Subcutaneous adipose tissue (tissue), 4 donors: ENCODE results near the gene RAB12. TPM values are rescaled to one million over a fixed set of nuclear protein-coding genes. Genes with fewer than 3 reads are reported as not detected.

Experiments used
- total RNA-seq, 4 donors: library from RNA; depleted of rRNA; stranded (reverse); fragments of >200 nt; gene quantifications; one replicate each; pipeline ENCODE4 v1.1.0, GENCODE V29; 2016
- TF ChIP-seq, protein P1 (sequence below): fragments of 450-650 bp; IDR thresholded peaks from one replicate; pipeline ENCODE4 v1.5.1; 2016; ENCODE audit warnings: low read depth, mild to moderate bottlenecking, control low read depth, antibody characterized with exemption, moderate library complexity

Gene RAB12
- total RNA-seq, 4 donors from 2014 or later, result 46.7 to 81.0 (median 58.5) TPM

- TF ChIP-seq, protein P1, sequence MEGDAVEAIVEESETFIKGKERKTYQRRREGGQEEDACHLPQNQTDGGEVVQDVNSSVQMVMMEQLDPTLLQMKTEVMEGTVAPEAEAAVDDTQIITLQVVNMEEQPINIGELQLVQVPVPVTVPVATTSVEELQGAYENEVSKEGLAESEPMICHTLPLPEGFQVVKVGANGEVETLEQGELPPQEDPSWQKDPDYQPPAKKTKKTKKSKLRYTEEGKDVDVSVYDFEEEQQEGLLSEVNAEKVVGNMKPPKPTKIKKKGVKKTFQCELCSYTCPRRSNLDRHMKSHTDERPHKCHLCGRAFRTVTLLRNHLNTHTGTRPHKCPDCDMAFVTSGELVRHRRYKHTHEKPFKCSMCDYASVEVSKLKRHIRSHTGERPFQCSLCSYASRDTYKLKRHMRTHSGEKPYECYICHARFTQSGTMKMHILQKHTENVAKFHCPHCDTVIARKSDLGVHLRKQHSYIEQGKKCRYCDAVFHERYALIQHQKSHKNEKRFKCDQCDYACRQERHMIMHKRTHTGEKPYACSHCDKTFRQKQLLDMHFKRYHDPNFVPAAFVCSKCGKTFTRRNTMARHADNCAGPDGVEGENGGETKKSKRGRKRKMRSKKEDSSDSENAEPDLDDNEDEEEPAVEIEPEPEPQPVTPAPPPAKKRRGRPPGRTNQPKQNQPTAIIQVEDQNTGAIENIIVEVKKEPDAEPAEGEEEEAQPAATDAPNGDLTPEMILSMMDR, result no peak
Observed at GRCh38 chr18:8684577-8684976, 75.3 kb downstream of the RAB12 start.

GRCh38 chr18:8685141-8685913, 76.1 kb downstream of the RAB12 start:
- TF ChIP-seq, protein P1, result no peak

DNA sequence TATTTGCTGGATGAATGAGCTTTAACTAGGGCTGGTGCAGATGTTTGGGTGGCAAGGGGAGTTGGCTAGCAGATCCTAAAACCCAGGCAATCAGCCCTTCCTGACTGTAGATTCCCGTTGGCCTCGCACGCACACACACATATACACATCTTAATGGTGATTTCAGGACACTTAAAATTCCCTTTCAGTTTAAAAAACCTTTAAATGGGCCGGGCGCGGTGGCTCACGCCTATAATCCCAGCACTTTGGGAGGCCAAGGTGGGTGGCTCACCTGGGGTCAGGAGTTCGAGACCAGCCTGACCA, 76.6 kb downstream of the RAB12 start:
- TF ChIP-seq, protein P1, result no peak

DNA sequence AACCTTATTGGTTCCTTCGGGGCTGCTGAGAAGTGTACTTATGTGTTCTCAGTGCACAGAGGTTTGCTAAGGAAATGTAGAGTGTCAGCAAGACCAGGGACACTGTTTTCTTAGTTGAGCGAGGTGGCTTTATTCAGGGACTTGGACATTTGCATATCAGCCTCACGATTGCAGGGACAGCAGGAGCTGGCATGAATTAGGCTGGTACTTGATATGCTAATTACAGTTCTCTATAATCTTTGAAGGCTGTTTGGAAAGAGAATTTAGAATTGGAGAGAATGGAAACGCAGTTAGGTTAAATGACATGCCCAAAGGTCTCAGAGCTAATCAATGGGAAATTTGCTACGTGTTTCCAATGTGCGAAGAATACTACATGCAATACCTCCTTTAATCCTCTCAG, 77.4 kb downstream of the RAB12 start:
- TF ChIP-seq, protein P1, result no peak

GRCh38 chr18:8688216-8688800, 79.1 kb downstream of the RAB12 start:
- TF ChIP-seq, protein P1, result no peak

DNA sequence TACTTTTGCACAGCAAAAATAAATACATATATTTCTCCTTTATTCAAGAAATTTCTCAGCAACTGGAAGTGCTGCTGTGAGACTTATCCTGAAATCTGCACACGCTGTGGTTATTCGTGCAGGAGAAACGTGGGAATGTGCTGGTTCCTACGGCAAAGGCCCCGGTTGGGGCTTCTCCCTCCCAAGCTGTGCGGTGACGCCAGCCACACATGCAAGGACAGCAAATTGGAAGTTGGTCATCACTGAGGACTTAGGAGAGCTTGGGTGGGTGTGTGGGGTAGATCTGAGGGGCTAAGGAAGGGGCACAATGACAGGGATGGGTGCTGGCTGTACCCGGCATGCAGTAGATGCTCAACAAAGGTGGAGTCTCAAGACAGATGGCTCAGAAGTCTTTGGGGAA, 79.6 kb downstream of the RAB12 start:
- TF ChIP-seq, protein P1, result no peak

Other genes starting within 250 kb of the RAB12 start
- gene MTCL1, start 96.1 kb downstream of the RAB12 start, total RNA-seq, result 1 to 10 TPM; 1.5 to 5.9 (median 2.7) TPM